ENCODE results near the gene PUM2.
A peak's percentile ranks its signal among the peaks of the same experiment; 100 is the strongest.

PUM2 gene

DNA sequence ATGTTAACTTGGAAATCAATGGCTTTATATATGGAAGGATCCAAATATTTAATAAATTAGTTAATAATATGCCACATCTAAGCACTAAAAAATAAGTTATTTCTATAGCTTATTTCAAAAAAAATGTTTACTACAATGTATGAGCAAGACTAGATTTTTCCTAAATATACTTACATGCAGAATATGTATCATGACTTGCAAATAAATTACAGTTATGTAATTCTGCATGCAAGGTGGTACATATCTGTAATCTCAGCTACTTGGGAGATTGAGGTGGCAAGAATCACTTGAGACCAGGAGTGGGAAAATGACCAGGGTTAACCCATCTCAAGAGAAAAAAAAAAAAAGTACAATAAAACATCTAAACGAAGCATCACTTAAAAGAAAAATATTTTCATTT lies 11.6 kb downstream of the PUM2 start:
- no peak for DNase-seq (ENCODE audit: low spot score)

DNA sequence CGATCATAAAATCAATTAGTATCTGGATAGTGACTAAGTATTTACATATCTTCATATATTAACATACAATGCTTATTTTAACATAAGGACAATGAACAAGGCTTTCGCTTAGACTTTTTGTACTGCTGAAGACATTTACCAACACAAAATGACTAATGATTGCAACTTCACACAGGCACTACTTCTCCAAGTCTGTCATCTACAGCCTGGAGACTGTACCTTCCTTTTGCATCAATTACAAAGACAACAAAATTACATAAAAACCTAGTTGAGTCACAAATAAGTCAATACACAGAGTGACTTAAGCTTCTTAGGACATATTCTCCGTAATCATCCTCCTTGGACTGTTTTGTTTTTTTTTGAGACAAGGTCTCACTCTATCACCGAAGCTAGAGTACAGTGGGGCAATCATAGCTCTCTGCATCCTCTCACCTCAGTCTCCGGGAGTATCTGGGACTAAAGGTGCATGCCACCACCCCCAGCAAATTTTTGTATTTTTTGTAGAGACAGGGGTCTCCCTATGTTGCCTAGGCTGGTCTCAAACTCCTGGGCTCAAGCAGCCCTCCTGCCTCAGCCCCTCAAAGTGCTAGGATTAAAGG lies 15.9 kb downstream of the PUM2 start:
- no peak for DNase-seq (ENCODE audit: low spot score)

DNA sequence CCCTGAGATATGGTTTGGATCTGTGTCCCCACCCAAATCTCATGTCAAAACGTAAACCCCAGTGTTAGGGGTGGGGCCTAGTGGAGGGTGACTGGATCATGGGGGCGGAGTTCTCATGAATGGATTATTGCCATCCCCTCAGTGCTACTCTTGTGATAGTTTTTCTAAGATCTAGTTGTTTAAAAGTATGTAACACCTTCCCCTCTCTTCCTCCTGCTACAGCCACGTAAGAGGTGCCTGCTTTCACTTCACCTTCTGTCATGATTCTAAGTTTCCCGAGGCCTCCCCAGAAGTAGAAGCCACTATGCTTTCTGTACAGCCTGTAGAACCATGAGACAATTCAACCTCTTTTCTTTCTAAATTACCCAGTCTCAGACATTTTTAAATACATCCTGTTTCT lies 16.9 kb downstream of the PUM2 start:
- no peak for DNase-seq (ENCODE audit: low spot score)

DNA sequence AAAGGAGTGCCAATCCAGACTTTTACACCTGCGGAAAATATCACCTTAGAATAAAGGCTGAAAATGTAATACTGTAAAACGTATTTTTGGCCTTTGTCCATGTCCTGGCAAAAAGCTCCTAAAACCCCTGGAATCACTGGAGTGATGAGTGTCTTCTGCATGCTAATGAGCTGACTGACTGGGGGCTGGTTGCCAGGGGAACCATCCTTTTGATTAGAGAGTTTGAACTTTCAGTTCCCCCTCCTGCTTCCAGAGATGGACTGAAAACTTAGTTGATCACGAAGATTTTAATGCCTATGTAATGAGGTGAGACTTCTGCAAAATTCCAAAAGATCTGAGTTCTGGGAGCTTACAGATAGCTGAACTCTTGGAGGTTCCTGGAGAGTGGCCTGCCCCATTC lies 20.5 kb downstream of the PUM2 start:
- DNase-seq (ENCODE audit: low spot score) = no peak

DNA sequence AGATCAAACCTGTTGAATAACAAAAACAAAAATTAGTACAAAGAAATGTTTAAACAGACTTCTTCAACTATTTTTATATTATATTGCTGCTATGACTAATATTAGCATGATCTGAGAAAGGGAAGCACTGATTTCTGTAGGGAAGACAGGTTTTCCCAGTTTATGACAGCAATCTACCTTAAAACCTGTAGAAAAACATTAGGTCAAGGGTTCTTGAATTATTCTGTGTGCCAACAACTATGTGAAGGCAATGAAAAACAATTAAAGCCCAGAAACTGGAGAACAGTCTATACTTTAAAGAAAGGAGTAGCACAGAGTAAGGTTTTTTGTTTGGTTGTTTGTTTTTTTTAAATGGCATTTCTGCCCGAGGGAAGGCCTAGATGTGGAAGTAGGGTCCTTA lies 23.3 kb downstream of the PUM2 start:
- DNase-seq (ENCODE audit: low spot score) = no peak

DNA sequence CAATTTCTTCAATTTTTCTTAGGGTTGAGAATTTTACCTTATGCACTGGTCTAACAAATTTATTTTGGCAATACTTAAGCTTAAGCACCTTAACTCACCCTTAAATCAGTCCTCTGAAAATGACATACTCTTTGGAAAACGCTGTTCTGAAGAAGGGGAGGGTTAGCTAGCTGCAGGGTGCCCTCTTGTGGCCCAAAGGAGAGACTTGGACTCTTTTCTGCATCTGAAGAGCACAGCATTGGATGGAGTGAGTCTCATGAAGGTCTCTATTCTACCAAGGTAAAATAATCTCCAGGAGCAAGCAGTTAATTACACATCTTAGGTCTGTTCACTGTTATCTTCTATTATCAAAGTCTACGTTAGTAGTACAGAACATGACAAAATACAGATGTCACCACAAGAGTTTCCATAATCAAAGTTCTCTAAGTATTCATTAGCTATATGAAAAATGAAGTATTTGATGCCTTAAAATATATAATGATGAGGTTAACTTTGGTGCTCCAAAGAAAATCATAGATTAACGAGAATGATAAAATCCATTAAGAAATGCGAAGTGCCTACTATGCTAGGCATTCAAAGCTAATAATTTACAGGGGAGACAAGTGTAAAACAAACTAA lies 24.4 kb downstream of the PUM2 start:
- DNase-seq (ENCODE audit: low spot score) = peak; percentile 42

DNA sequence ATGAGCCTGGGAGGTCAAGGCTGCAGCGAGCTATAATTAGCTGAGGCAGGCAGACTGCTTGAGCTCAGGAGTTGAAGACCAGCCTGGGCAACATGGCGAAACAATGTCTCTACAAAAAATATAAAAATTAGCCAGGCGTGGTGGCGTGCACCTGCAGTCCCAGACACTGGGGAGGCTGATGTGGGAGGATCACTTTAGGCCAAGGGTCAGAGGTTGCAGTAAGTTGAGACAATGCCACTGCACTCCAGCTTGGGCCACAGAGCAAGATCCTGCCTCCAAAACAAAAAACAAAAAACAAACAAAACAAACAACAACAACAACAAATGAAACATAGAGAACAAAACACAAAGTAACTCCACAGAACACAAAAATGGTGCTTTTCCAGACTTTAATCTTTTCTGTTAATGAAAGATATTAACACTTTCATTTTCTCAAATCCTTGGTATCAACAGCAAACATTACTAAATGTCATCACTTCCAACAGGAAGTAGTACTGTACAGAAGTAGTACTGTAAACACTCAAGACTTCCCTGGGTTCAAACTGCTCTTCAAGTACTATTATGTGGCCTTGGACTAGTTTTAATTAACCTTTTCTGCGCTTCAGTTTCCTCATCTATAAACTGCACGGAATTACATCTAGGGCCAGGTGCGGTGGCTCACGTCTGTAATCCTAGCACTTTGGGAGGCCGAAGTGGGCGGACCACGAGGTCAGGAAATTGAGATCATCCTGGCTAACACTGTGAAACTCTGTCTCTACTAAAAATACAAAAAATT lies 27.9 kb downstream of the PUM2 start:
- DNase-seq (ENCODE audit: low spot score) = no peak

DNA sequence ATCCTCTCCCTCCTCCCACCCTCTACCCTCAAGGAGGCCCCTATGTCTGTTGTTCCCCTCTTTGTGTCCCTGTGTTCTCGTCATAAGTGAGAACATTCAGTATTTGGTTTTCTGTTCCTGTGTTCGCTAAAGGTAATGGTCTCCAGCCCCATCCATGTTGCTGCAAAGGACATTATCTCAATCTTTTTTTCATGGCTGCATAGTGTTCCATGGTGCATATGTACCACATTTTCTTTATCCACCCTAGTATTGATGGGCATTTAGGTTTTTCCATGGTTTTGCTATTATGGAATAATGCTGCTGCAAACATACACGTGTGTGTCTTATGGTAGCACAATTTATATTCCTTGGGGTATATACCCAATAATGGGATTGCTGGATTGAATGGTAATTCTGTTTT lies 33.0 kb downstream of the PUM2 start:
- DNase-seq (ENCODE audit: low spot score) = no peak

DNA sequence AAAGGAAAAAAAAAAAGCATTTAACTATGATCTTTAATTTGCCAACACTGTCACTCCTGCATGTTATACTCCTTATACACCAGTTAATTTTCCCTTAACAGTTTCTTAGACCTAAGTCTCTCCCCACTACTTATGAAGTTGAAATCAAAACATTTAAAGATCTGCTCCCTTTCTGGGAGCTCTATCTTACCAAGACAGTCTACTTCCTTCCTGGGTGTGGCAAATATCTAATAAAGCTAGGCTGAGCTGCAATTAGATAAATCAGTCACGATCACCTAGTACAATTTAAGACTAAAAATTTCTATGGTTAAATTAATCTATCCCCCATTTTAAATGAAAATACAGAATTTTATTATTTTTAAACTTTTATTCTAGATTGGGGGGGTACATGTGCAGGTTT lies 33.4 kb downstream of the PUM2 start:
- DNase-seq (ENCODE audit: low spot score) = no peak

DNA sequence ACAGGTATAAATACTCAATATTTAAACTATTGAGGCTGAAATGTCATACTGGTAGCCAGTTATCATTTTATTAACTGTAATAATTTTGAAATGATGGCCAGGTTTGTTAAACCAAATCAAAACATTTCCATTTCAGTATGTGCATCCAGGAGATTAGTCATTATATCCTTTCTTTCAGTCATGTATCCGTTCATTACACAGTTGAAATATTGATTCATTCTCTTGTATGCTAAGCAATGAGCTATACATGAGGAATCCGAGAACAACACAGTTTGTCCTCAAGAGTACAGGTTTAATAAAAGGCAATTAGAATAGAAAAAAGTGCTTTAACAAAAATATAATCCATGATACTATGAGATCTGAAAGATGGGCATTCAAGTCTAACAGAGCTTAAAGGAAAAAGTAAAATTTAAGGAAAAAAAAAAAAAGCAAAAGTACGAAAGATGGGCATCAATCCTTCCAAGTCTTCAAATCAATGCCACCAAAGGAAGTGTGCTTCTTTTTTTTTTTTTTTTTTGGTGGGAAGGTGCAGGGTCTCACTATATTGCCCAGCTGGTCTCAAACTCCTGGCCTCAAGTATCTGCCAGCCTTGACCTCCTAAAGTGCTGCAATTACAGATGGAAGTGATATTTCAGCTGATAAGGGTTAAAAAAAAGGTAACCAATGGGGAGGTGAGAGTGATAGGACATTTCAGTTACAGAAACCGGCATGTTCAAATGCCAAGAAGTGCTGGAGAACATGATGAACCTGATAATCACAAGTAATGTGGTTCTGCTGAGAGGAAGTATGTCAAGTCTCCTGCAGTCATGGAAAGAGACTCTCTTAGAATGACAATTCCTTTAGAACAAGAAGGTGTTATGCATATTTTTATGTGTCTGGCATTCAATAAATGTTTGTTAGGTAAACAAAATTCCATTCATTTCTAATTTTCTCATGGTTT lies 35.8 kb downstream of the PUM2 start:
- DNase-seq (ENCODE audit: low spot score) = no peak

DNA sequence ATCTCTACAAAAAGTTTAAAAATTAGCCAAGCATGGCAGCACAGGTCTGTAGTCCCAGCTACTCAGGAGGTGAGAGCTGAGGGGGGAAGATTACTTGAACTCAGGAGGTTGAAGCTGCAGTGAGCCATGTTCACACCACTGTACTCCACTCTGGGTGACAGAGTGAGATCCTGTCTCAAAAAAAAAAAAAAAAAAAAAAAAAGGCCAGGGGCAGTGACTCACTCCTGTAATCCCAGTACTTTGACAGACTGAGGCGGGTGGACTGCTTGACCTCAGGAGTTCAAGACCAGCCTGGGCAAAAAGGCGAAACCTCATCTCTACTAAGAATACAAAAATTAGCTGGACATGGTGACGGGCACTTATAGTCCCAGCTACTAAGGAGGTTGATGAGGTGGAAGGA lies 37.0 kb downstream of the PUM2 start:
- no peak for DNase-seq (ENCODE audit: low spot score)

DNA sequence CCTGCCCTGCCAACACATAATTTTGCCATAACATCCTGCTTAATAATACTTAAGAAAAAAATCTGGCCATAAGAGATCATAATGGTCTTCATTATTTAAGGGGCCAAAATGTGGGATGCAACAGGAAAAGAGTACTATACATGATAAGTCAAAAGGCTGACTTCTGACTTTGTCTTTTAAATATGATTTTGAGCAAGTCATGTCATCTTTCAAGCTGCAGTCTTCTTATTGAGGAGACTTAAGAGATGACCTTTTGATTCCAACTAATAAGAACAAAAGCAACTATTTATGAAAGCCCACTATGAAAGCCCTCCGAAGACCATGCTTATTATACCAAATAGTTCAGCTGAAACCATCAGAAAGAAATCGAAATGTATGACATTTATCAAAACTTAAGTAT lies 41.6 kb downstream of the PUM2 start:
- DNase-seq (ENCODE audit: low spot score) = no peak

DNA sequence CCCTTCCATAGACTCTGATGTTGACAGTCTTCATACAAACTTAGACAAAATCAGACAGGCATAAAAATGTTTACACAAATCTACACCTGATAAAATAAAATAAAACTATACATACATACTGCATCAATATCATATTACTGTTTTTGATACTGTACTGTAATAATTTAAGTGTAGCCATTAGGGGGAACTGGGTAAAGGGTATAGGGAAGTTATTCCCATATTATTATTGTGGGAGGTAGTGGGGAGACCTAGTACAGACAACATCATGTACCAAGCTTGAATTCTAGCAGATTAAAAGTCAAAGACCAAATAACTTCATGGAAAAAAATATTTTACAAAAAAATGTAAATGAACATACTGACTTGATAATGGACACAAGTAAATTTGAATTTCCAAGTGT lies 43.3 kb downstream of the PUM2 start:
- no peak for DNase-seq (ENCODE audit: low spot score)

DNA sequence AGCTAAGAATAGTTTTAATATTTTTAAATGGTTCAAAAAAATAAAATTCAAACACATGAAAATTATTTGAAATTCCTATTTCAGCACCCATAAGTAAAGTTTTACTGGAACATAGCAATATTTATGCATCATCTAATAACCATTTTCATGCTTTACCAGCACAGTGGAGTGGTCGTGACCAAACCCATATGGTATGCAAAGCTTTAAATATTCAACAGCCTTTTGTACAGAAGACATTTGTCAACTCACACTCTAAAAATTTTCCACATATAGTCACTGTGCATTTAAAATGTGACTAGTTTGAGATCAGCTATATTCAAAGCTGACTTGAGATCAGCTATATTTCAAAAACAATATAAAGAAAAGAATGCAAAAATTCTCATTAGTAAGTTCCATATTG lies 46.2 kb downstream of the PUM2 start:
- no peak for DNase-seq (ENCODE audit: low spot score)

DNA sequence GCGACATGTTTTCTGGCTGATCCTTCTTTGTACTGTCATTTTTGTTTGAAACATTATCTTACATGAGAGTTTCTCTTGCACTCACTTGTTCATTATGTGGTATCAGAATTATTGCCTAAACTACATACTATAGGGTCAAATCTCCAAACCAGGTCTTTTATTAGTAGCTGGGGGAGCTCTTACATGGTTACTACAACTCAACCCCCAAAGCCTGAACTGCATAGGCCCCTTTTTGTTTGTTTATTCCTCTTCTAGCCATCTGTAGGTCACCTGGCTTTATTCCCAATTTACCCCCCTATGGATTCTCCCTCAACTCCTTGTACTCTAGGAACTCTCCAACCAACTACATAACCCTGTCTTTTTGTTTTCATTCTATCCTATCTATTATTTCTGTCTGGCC lies 46.7 kb downstream of the PUM2 start:
- no peak for DNase-seq (ENCODE audit: low spot score)

DNA sequence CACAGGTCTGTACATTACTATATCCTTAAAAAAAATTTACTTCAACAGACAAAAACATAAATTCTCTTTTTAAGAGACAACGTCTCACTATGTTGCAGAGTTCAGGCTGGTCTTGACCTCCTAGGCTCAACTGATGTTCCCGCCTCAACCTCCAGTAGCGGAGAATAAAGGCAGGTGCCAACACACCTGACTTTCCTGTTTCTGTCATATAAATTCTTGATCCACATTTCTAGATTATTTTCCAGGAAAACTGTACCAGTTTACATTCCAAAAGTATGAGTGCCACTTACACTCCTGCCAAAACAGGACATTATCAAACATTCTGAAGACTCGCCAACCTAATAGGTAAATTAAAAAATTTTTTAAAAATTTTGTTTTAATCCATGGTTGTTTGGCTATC lies 48.6 kb downstream of the PUM2 start:
- DNase-seq (ENCODE audit: low spot score) = no peak

DNA sequence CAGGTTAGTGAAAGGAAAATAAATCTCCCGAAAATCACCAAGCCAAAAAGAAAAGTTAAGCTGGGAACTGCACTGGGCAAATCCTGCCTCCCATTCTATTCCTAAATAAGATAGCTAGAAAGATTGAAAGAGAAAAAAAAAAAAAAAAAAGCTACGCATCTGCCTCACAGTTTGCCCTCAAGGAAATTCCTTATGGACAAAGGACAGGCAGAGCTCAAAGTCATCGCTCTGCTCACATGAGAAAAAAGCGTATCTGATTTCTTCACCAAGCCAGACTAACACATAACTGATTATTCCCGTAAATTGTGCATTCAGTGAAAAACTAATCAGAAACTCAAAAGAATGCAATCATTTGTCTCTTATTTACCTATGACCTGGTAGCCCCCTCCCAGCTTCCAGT lies 50.0 kb downstream of the PUM2 start:
- DNase-seq (ENCODE audit: low spot score) = no peak

DNA sequence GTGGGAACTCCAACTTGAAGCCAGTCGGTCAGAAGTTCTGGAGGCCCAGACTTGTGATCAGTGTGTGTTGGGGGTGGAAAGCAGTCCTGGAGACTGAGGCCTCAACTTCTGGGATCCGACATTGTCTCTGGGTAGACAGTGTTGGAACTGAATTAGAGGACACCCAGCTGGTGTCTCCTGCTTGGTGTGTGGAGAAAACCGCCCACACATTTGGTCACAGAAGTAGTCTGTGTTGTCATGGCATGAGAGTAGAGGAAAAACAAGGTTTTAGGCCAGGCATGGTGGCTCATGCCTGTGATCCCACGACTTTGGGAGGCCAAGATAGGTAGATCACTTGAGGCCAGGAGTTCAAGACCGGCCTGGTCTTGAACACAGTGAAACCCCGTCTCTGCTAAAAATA lies 51.5 kb downstream of the PUM2 start:
- DNase-seq (ENCODE audit: low spot score) = no peak

DNA sequence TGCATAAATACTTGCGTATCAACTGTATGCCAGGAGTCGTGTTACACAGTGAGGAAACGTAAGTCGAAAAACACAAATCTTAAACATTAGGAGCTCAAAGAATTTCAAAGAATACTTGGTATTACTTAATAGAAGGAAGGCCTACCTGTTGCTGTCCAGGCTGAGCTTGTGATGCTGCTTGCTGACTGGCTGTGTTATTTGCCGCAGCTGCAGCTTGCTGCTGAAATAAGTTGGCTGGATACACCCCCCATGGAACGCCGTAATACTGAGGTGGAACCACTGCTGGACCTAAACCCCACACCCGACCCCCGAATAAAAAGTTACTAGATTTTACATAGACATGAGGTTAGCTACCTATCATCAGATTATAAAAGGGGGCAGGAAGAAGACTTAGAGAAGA lies 56.4 kb downstream of the PUM2 start:
- DNase-seq (ENCODE audit: low spot score) = no peak

DNA sequence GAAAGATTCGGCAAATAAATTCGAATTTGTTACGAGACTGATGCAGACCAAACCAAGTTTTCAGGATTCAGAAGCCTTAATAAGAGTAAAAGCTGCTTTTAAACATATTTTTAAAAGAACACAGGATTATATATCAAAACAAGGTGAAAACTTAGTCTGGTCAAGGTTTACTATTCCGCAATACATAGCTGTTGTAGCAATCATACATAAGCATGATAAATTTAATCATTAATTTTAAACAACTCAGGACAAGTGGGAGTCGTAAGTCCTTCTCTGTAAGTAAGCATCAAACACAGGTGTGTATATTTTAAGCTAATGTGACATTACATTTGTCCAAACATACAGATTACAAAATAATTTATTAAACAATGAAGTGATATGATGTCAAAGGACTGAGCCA lies 57.7 kb downstream of the PUM2 start:
- no peak for DNase-seq (ENCODE audit: low spot score)

DNA sequence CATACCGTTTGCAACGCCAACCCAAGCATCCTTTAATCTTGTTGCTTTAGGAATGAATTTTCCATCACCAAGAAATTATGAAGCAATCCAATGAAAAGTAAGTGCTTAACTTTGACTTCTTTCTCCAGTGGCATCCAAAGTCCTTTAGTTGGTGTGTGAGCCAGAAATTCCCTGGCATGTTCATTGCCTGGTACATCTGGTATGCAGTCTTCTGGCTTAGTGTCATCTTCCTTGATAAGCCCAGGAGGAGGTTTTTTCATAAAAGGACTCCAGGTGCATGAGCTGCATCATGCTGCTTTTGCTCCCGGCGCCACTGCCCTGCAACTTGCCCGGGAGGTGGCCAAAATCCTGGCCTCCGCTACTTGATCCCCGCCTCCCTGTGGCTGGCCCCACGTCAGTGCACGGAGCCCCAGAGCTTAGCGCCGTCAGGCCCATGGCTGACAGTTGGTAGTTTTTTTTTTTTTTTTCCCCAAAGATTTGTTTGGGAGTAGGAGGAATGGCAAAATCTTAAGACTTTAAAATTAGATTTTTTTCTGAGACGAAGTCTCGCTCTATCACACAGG lies 58.7 kb downstream of the PUM2 start:
- no peak for DNase-seq (ENCODE audit: low spot score)

DNA sequence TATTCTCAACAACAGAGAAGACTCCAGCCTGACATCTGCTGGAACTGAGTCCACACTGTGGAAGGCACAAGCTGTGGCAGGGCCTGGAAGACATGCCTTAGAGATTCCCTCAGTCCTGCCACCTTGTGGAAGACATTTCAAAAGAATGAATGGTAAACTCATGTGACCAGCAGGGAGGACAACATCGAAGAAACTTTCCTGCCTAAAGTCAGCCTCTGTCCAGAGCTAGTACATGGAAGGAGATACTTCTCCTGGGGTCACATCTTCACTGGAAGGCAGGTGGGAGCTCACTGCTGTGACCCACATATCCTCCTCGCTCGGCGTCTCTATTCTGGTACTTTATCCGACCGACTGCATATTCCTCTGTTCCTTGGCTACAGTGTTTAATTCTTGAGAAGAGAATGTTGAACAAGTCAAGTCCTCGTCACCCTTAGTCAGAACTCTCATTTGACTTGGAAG lies 59.5 kb downstream of the PUM2 start:
- DNase-seq (ENCODE audit: low spot score) = peak; percentile 28

All from putamen (tissue), 1 donor.